GM04504 (cell line): ENCODE measurements around the gene VSTM4.

Source experiments
- DNase-seq: peaks from one replicate; pipeline ENCODE4 v3.0.0-alpha.2; 2012; ENCODE audit warnings: low read depth

The VSTM4 gene

GRCh38 chr10:49007129-49007528 is 108.2 kb downstream of the VSTM4 start:
- no peak for DNase-seq

DNA sequence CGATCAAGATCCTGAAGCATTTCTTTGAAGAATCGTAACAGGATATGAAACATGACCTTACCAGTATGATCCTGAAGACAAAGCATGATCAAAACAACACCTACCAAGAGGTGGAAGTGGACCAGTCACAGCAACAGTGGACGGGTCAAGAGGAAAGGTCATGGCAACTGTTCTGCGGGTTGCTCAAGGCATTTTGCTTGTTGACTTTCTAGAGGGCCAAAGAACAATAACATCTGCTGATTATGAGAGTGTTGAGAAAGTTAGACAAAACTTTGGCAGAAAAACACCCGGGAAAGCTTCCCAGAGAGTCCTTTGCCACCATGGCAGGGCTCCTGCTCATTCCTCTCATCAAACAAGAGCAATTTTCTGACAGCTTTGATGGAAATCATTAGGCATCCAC is 110.1 kb downstream of the VSTM4 start:
- no peak for DNase-seq

DNA sequence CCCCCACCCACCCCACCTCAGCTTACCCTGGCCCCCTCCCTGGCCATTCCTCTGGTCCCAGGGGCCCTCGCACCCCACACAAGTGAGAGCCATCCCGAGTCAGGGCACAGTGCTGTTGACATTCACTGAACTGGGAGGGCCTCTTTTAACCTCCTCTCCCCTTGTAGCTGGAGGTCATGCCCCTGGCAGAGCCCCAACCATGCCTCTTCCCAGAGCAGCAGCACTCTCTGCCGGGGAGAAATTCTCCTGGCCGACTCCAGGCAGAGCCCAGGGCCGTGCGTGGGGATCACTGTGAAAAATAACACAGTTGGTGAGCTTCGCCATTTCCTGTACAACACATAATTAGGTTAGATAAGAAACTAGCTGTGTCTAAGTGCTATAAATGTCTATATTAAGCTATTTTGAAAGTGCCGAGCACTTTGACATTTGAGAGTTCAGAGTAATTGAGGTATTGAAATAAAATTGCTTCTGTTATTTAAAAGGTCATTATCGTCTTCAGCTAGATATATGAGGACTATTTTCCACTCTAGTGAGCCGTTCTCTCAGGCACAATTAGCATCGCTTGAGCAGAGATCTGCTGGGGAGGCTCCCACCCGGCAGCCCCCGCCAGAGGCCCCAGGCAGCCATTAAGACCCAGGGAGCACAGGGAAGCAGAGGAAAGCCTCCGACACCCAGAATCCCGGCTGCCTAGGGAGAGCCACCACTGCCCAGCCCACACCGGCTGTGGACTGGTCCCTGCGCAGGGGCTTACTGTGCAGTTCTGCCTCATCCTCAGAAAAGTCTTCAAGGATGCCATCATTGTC is 113.3 kb downstream of the VSTM4 start:
- DNase-seq, result no peak

- DNase-seq, result no peak
These were observed 113.9 kb downstream of the VSTM4 start for GRCh38 chr10:49001402-49001801.

DNA sequence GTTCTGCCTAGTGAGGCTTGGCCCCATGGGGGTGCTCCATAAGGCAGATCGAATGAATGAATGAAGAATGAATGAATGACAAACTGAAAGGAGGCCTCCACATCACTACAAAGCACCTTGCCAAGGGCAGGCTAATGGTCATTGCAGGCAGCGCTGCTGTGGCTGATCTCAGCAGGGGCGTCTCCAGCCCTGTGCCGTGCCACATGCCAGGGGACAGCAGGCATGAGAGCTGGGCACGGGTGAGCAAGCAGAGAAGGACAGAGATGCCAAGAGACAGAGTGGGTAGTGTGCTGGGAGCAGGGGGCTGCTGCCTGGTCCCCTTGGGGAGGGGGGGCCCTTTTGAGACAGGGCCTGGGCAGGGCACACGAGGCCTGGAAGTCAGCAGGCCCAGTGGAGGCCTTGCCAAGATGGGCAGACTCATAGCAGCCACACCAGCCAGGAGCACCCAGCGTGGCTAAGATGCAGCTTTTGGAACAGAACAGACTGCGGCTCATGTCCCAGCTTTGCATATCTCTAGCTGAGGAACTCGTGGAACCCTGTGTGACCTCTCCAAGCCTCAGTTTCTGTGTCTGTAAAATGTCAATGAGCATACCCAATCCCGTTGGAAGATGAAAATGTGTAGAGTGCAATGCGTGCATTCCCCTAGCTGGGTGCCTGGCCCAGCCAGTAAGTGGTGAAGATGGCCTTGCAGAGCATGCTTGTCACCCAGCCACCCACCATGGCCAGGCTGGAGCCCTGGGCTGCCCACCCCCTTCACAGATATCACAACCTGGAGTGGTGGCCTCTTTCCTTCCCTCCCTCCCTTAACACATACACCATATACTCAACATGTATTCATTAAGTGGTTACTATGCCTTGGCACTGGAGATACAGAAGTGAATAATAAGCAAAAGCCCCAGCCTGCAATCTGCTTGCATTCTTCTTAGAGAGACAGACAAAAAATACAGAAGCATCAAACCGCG is 114.6 kb downstream of the VSTM4 start:
- DNase-seq, result no peak

DNA sequence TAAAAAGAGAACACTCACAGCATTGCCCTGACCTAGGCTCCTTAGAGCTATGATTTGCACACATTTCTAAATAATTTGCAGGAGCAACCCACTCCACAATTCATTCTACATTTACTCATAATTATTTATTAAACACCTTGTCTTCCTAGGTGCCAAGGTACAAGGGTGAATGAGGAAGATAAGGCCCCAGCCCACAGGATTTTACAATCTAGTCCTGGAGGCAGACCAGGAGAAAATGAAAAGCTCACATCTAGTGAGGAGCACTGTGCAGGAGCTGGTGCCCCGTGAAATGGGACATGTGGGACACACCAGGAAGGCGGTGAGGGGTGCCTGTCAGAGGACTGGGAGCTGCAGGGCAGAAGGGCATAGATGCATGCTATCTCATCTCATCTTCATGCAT is 116.0 kb downstream of the VSTM4 start:
- no peak for DNase-seq

GRCh38 chr10:48996329-48996728 is 119.0 kb downstream of the VSTM4 start:
- DNase-seq, result no peak

GRCh38 chr10:48993627-48994026 is 121.7 kb downstream of the VSTM4 start:
- DNase-seq, result no peak

- no peak for DNase-seq
These were observed 125.1 kb downstream of the VSTM4 start for GRCh38 chr10:48990226-48990625.

GRCh38 chr10:48985621-48986158 is 129.6 kb downstream of the VSTM4 start:
- no peak for DNase-seq

DNA sequence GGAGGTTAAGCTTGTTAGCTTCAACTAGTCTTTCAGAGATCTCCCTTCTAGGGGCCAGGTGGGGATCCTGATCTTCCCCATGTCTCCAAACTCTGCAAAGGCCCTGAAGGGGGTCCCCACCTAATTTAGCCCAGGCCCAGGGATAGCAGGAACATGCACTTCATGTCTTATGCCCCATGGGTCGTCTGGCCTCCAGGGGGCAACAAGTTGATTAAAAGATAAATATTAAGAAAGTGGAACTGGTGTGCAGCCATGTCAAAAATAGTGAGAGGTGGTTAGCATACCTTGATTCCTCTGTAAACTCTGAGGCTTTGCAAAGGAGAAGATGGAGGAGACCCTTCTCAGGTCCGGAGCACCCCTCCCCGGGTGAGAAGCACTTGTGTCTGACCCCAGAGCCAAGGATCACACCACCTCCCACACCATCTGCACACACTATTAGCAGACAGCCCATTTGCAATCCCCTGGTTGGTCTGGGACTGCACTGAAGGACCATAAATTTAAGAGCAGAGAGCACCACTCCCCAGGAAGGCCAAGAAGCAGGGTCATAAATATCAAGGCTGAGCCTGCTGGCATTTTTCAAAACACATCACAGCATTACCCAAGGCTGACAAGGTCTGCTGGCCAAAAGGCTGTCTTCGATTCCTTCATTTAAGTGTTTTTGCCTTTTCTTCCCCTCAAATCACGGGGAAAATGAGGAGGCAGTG is 131.5 kb downstream of the VSTM4 start:
- DNase-seq, result no peak

GRCh38 chr10:48982584-48982983 is 132.7 kb downstream of the VSTM4 start:
- no peak for DNase-seq

GRCh38 chr10:48981310-48981907 is 133.9 kb downstream of the VSTM4 start:
- peak; percentile 15 for DNase-seq

DNA sequence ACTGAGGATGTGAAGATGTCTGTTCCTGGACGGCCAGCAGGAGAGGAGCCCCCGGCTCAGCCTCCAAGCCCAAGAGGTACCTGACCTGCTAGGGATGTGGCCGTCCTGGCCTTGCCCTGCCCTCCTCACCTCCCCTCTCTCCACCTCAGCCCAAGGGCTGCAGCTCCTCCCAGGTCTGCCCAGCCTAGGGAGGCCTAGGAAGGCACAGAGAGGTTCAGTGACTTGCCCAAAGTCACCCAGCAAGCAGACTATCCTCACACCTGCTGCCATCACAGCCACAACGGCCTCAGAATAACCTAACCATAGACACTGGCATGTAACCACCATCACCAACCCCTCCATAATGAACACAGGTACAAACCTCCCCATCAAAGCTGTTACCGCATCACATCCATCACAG is 137.0 kb downstream of the VSTM4 start:
- no peak for DNase-seq

DNA sequence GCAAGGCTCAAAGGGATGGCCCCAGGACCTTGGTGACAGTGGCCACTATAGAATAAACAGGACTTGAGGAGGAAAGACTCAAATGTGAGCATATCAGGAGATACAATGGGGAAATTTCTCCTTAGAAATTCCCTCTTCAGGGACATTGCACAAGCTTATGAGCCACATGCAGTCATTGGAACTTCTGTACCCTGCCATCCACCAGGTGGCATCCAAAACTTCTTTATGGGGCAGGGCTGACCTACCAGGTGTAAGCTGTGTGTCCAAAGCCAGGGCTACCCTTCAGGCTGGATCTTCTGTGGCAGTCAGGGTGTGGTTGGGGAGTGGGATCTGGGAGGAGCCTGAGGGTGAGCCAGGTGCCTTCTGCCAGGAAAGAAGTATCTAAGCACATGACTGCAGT is 139.1 kb downstream of the VSTM4 start:
- no peak for DNase-seq

DNA sequence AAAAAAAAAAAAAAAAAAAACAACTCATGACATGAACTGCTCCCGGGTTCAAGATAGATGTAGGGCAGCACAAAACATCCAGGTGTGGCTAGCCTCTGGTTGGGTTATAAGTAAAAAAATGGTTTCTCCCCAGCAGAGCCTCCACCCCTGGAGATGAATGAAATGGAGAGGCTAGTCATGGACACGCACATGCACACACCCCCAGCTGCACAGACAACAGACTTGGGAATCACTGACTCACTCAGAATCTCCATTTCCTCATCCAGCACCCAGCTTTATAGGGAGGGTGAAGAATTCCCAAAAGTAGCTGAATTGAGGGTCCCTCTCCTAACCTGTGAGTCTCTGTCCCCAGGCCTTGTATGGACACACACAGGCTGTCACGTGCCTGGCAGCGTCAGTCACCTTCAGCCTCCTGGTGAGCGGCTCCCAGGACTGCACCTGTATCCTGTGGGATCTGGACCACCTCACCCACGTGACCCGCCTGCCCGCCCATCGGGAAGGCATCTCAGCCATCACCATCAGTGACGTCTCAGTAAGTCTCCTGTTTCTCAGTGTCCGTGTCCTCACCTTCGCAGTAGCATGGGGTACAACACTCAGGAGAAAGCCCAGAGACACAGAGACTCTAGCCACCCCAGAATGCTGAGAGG is 140.7 kb downstream of the VSTM4 start:
- no peak for DNase-seq

GRCh38 chr10:48973065-48973464 is 142.3 kb downstream of the VSTM4 start:
- DNase-seq, result no peak

GRCh38 chr10:48970654-48971053 is 144.7 kb downstream of the VSTM4 start:
- DNase-seq, result no peak

GRCh38 chr10:48970046-48970445 is 145.3 kb downstream of the VSTM4 start:
- DNase-seq, result no peak

GRCh38 chr10:48968036-48968435 is 147.3 kb downstream of the VSTM4 start:
- no peak for DNase-seq

GRCh38 chr10:48965460-48965859 is 149.9 kb downstream of the VSTM4 start:
- no peak for DNase-seq
